ENCODE results near the gene NPAS1.
"Not testable (repeated sequence)": the region's sequence is repeated elsewhere in the genome, so short reads cannot be mapped to it uniquely, and the experiment has no call there.

The NPAS1 gene

DNA sequence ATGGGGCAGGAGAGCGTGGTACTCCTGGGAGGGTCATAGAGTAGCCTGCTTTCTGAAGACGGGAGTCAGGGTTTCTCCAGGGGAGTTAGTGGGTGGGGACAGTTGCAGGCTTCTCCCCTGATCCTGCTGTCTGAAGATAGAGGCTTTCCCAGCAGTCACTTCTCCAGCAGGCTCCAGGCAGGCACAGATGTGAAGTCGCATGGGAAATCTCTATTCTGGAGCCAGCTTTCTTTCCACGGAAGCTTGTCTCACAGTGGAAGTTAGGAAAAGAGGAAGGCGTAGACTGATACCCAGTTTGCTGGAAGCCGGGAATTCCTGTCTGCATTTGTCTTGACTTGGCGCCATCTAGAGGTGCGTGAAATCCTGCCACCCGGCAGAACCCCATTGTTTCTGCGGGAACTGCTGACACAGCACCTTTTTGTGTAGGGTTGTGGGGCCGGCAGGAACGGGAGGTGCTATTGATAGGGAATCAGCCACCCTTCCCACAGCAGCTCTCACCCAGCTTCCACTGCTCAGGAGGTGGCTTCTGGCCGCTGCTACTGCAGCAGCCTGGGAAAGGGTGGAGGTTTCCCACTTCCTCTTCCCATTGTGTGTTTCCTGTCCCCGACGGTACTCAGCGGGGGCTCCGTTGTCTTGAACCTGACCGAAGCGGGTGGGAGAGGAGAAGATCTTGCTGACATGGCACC, 28.5 kb upstream of the NPAS1 start:
- peak; percentile 42 to 62 (median 51) for DNase-seq (ENCODE audit: low read depth in 2 of 3, low spot score in 1 of 3)

DNA sequence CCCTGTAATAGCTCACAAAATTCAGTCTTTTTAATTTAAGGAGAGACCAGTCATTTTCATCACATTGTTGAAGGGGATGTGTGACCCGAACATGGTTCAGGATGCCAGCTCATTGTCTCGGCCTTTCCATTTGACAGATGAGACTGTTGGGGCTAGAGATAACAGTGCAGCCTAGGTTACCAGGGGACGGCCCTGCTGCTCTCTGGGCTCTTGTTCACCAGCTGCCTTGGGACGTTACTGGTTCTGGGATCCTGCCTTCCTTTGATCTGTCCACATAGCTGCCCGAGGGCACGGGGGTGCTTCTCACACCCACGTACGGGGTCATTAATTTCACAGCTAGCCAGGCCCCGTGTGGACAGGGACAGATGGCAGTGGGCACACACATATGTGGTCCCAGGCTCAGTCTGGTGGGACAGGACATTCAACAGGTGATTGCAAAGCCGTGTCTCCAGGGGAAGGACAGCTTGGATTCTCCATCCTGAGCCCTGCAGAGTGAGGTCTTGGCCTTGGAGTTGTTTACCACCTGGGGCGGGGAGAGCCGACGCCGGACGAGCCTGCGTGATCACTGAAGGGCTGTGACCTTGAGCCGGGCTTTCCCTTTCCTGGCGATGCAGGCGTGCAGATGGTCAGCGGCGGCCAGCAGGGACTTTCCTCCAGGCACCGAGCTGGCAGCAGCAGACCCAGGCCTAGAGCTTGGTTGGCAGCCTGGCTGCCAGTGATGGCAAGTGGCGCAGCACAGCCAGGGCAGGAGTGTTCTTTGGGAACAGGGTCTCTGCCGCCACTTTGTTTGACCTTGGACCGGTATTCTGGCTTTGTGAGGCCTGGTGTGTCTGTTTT, 26.7 kb upstream of the NPAS1 start:
- no peak for DNase-seq (ENCODE audit: low read depth in 2 of 3, low spot score in 1 of 3)

DNA sequence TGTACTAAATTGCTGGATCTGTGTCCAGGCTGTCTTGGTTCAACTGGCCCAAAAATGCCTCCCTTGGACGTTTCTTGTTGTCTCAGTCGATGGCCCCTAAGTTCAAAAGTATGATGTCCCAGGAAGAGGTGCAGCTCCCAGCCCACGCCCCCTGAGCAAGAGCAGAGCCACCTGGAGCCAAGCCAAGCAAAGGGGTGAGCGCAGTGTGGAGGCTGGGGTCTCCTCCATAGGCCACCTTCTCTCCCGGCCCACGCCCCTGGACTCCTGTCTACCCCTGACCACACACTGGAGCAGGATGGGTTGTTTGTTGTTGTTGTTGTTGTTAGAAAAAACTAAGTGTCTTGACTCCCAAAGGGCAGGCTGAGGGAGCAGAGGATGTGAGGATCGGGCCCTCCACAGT, 26.0 kb upstream of the NPAS1 start:
- no peak for DNase-seq (ENCODE audit: low read depth in 2 of 3, low spot score in 1 of 3)

DNA sequence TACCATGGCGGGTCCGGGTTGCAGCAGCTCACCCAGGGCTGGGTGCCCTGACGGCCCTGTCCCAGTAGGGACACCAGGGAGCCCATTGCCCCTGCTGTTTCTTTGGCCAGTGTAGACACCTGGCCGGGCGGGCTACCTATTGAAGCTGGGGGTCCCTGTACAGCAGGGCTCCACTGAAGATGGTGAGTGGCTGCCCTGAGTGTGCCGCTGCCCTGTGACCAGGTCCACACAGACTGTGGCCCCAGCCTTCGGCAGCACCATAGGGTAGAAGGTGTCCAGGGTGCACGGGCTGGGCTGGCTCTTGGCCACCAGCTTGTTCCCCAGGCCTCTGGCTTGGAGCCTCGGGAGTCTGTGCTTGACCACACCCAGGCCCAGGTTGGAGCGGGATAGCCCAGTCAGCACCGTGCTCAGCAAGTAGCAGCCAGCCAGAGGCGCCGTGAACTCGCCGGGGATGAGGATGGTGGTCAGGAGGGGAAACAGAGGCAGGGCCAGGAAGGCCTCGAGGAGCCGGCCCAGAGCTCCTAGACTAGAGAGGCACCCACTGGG, 25.4 kb upstream of the NPAS1 start:
- no peak for DNase-seq (ENCODE audit: low read depth in 2 of 3, low spot score in 1 of 3)

DNA sequence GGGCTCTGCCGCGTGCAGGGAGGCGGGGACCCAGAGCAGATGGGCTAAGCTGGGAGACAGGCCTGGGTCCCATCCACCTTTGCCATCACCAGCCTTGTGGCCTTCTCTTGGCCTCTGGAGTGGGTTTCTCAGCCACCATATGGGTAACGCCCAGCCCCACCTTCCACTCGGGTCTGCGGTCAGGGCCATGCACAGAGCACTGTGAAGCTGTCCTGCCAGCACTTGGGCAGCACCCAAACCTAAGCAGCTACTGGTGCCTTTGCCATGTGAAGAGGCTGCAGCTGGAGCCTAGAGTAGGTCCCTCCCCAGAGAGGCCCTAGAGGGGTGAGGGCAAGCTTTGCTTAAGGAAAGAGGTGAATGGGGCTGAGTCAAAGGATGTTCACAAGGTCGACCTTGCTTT, 24.1 kb upstream of the NPAS1 start:
- no peak for DNase-seq (ENCODE audit: low read depth in 2 of 3, low spot score in 1 of 3)

DNA sequence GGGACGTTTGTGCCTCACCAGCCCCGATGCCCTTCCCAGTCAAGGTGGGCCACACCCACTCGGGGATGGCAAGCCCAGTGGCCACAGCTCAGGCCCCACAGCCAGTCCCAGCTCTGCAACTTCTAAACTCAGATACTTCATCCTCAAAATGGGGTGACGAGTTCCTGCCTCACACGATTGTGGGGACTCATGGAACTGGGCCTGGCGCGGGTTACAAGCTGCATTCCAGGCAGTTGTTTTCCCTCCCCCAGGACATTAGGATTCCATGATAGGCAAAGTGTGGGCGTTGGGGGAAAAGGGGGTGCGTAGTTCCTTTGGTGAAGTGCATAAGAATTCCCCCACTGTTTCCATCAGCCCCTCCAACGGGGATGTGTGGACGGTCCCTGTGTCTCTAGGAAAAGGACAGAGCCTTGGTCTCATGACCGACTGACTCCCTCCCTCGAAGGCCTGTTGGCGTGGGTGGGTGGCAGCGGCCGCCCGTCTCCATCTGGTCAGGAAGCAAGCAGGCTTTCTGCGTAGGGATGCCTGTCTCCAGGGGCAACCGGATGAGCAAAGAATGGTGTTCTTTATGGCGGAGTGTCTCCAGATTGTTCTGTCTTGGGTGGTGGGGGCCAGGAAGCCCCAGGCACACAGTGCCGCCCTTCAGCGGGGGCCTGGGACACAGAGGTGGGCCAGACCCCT, 21.1 kb upstream of the NPAS1 start:
- no peak for DNase-seq (ENCODE audit: low read depth in 2 of 3, low spot score in 1 of 3)

DNA sequence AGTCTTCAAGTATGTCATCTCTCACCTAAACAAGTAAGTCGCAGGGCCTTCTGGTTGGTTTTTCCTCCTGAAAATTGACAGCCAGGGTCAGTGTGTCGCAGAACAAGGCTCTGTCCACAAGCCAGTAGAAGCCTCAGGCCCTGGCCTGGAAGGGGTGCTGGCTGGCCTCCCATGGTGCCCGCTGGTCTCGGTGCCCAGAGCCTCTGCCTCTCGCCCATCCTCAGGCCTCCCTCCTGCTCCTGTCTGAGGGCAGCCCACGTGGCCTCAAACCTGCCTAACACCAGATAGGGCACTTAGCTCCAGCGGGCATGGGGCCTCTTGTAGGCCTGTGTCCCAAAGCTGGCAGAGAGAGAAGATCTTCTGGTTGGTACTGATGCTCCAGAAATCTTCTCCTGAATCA, 20.3 kb upstream of the NPAS1 start:
- DNase-seq (ENCODE audit: low read depth in 2 of 3, low spot score in 1 of 3) = no peak

DNA sequence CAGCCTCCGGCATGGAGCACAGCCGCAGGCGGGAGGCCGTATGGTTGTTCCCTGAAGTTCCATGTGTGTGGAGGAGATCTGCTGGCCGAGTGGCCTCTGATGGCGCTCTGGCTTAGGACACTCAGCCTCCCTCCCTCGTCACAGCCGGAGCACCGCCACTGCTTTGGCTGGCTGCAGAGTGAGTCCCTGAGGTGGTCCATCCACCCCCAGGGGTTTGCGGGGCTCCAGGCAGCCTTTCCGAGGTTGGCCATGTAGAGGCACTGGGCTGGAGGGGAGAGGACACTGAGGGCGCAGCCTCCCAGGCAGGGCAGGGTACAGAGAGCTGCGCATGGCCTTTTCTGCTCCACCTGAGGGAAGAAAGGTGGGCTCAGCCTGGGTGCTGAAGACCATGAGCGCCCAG, 19.8 kb upstream of the NPAS1 start:
- no peak for DNase-seq (ENCODE audit: low read depth in 2 of 3, low spot score in 1 of 3)

DNA sequence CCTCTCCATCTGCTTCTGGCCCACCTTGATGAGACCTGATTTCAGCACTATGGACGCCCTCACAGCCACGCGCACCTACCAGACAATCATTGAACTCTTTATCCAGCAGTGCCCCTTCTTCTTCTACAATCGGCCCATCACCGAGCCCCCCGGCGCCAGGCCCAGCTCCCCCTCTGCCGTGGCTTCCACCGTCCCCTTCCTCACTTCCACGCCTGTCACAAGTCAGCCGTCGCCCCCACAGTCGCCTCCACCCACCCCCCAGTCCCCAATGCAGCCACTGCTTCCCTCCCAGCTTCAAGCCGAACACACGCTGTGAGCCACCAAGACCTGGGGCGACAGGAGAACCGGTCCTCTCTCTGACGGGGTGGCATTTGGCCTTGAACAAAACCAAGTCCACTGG, 19.3 kb upstream of the NPAS1 start:
- DNase-seq (ENCODE audit: low read depth in 2 of 3, low spot score in 1 of 3) = no peak

DNA sequence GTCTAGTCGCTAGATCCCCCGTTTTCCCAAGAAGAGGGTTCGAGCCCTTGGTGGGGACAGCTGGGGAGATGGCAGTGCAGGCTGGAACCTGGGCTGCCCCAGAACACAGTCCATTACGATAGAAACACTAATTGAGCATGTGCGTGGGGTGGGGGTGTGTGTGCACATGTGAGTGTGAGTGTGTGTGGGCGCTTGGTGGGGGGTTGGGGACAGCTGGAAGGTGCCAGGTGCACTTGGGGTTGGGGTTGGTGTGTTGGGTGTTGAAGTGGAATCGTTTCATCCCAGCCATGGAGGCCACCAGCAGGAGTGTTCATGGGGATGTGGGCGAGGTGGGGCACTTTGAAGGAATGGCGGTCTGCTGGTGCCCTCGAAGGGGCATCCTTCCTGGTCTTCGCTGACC, 18.1 kb upstream of the NPAS1 start:
- DNase-seq (ENCODE audit: low read depth in 2 of 3, low spot score in 1 of 3) = no peak

DNA sequence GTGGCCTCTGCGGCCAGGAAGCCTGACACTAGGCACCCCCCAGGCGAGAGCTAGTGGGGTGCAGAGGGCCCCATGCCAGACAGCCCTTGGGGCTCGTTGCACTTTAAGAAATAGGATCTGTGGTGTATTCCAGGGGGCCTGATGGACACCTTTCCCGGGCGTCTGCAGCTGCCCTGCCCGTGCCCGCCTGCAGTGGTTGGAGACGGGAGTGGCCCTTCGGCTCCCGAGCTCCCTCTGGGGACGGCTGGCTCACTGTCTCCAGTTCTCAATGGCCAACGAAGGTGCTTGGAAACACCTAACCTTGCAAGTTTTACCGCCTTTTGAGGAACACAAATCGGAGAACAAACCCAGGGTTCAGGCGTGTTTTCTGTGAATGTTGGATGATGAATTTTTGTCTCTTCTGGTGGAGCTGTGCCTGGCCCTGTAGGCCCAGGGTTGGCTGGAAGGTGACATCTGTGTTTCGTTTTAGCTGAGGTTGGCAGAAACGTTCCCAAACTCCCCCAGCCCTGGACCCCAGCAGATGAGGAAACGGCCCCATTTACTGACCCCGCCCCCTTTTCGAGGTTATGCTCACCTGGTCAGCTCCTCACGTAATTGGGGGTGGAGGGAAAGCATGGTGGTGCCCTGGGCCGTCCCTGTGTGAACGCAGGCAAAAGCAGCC, 17.4 kb upstream of the NPAS1 start:
- DNase-seq (ENCODE audit: low read depth in 2 of 3, low spot score in 1 of 3) = no peak

DNA sequence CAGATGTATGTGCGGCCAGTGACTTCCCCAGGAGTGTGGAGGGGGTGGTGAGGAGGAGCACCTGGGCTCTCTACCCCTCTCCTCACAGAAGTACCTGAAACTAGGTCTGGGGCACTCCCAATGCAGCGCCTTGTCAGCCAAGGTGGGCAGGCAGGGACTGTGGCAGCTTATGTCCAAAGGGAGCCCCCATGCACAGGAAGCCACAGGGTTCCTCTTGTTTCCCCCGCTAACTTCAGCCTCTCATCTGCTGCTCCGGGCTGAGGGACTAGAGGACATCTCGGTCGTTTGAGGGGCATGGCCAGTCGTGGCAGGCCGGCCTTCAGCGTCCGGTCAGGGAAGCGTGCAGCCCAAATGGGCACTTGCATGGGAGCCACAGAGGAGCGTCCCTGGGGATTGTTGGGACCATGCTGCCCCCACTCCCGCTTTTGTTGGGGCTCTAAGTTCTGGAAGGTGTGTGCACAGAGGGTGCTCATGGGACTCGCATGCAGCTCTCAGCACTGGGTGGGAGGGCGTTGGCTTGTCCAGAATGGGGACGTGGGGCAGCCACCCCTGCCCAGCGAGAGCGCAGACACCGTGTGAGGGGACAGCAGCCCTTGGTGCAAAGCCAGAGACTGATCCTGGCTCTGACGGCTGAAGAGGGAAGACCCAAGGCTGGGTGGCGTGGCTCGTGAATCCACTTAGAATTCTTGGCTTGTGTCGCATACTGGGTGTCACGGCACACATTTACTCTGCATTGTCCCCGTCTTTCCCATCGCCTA, 16.6 kb upstream of the NPAS1 start:
- DNase-seq (ENCODE audit: low read depth in 2 of 3, low spot score in 1 of 3) = no peak

DNA sequence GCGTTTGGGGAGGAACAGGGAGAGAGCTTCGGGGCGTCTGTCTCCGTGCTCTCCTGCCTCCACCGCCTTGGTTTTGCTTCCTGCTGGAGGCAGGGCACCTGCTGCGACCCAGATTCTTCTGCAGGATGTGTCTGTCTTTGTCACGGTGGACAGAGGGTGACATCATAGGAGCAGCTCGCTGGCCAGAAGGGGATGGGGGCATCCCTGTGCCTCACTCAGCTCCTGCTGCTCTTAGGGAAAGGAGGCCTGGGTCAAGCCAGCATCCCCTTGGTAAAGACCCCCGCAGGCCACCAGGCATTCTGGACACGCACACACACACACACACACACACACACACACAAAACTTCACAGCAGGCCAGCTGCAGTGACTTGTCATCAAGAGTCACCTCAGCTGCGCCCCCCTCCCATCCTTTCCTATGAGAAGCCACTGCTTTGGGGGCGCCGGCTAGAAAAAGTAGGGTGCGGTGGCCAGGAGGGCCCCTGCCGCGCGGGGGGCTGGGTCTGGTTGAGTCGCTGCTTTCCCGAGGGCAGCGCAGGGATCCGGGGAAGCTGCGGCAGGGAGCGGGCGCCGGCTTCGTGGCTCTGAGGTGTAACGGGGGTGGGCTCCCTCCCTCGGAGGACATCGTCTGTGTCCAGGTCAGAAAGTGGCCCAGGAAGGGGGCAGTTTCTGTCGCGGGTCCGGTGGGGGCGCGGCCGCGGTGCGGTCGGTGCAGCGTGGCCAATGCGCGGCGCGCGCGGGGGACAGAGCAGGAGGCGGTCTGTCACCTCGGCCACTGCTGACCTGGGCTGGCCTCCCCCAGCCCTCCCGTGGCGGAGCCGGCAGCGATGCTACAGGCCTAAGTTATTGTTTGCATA, 15.8 kb upstream of the NPAS1 start:
- DNase-seq (ENCODE audit: low read depth in 2 of 3, low spot score in 1 of 3) = no peak

DNA sequence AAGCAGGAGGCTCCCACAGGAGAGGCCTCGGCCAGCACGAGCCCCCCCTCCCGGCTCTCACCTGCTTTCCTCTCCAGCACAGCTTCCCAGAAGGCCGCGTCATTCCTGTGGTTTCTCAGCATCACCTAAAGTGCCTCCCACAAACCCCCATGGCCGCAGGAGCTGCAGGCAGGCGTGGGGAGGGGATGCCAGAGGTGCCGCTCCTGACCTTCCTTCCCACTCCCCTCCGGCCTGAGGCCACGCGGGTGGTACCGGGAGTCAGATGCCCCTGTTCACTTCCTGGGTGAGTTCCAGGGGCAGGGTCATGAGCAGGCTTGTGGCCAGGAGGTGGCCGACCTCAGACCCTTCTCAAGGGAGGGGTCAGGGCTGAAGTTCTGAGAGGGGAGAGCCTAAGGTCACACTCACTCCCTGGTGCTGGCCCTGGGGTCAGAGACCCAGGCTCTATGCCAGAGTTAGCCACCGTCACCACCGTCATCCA, 14.4 kb upstream of the NPAS1 start:
- DNase-seq (ENCODE audit: low read depth in 2 of 3, low spot score in 1 of 3) = no peak

DNA sequence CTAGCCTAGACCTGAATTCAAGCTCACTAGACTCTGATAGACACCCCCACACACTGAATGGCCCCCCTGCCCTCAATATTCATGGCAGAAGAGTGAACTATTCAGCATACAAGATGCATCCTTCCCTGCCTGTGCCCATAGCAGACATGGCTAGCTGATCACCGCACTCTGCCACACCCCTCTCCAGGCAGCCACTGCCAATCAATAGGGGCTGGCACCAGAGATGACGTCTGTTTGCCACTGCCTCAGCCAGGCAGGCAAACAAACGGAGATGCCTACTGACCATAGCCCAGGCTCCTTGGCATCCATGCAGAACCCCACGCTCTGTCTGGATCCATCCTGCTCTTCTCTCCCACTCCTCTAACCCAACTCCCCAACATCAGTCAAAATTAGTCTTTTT, 13.8 kb upstream of the NPAS1 start:
- DNase-seq (ENCODE audit: low read depth in 2 of 3, low spot score in 1 of 3) = no peak

DNA sequence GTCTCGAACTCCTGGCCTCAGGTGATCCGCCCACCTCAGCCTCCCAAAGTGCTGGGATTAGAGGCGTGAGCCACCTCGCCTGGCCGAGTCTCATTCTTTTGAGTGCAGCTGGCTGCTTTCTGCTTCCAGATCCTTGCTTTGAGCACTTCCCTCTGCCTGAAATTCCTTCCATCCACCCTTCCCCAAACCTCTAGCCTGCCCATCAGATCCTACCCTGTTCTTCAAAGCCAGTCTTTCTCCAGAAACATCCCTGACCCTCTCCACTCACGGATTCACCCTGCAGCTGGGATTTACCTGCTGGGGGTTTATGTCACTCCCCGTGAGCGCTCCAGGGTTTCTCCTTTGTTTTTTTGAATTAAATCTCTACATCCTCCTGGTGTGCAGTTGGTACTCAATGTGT, 13.1 kb upstream of the NPAS1 start:
- no peak for DNase-seq (ENCODE audit: low read depth in 2 of 3, low spot score in 1 of 3)

DNA sequence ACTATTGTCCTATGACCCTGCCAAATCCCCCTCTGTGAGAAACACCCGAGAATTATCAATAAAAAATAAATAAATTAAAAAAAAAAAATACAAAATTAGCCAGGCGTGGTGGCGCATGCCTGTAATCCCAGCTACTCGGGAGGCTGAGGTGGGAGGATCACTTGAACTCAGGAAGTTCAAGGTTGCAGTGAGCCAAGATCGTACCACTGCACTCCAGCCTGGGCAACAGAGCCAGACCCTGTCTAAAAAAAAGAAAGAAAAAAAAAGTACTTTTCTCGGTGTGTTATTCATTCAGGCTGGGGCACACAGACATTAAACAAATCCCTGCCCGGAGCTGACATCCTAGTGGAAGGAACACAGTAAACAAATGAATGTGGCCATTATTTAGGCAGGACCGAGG, 9.1 kb upstream of the NPAS1 start:
- DNase-seq (ENCODE audit: low read depth in 2 of 3, low spot score in 1 of 3) = not testable (repeated sequence)

DNA sequence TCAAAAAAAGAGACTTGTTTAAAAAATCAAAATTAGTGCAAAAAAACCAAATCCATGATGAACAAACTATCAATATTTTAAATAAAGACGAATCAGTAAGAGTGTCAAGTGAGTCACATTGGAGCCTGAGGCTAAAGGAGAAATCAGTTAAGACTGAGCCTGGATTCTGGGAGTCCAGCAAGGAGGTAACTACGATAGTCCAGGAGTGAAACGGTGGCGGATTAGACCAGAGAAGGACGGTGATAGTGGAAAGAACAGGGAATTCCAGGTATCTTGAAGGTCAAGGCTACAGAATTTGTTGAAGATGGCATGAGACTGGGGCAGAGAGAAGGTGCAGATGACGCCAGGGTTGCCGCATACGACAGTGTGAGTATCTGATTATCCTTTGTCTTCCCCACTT, 7.0 kb upstream of the NPAS1 start:
- no peak for DNase-seq (ENCODE audit: low read depth in 2 of 3, low spot score in 1 of 3)

DNA sequence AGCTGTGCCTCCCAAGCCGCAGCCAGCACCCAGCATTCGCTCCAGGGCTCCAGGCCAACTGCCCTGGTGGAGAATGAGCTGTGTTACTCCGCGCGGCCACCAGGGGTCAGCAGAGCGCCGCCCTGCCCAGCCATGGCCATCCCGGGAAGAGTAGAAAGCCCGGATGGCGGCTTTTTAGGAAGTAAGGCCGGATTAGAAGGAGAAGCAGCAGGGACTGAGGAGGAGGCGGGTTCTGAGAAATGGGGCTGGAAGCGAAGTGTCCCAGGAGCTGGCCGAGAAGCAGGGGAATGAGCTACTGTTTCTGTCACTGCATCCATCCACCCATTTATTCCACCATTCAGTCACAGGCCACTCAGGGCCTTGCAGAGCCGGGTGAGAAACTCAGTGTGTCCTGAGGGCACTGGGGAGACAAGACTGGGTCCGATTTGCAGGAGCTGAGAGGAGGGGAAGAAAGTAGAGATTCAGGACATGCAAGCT, 6.6 kb upstream of the NPAS1 start:
- DNase-seq (ENCODE audit: low read depth in 2 of 3, low spot score in 1 of 3) = peak; percentile 36 to 68 (median 56)

All from stimulated activated CD4-positive, alpha-beta T cell treated with anti-CD3 and anti-CD28 coated beads, Interleukin-12 subunit alpha, Interleukin-12 subunit beta, amount 100 ng/mL, for 48 hours (primary cell).